BLaER1 treated with 17β-estradiol and CSF1 and Interleukin-3, amounts not matched to agents 10 nM and 100 nM (cell line): ENCODE results near the gene ORAI1.
A peak's percentile ranks its signal among the peaks of the same experiment; 100 is the strongest.

Experiments used
- H3K27ac ChIP-seq, 11 experiments: shearing (Covaris generic); formaldehyde crosslinking; 2 replicates each; pipeline ENCODE4 v1.8.1; 2022
- H3K27me3 ChIP-seq, 11 experiments: shearing (Covaris generic); formaldehyde crosslinking; 2 replicates each; pipeline ENCODE4 v1.8.1; 2022
- H3K36me3 ChIP-seq, 11 experiments: shearing (Covaris generic); formaldehyde crosslinking; 2 replicates each; pipeline ENCODE4 v1.8.1; 2022
- H3K4me1 ChIP-seq, 10 experiments: shearing (Covaris generic); formaldehyde crosslinking; 2 replicates each; pipeline ENCODE4 v1.8.1; 2022
- H3K4me2 ChIP-seq, 11 experiments: shearing (Covaris generic); formaldehyde crosslinking; 2 replicates each; pipeline ENCODE4 v1.8.1; 2022
- H3K4me3 ChIP-seq, 10 experiments: shearing (Covaris generic); formaldehyde crosslinking; 2 replicates each; pipeline ENCODE4 v1.8.1; 2022
- H3K9ac ChIP-seq, 11 experiments: shearing (Covaris generic); formaldehyde crosslinking; 2 replicates each; pipeline ENCODE4 v1.8.1; 2022
- H3K9me3 ChIP-seq, 11 experiments: shearing (Covaris generic); formaldehyde crosslinking; replicated peaks in 1 of 11; 2 replicates each; pipeline ENCODE4 v1.8.1; 2022
- H4K20me1 ChIP-seq, 11 experiments: shearing (Covaris generic); formaldehyde crosslinking; 2 replicates each; pipeline ENCODE4 v1.8.1; 2022
- Cebpa-rat ChIP-seq, 11 experiments: shearing (Covaris generic); IDR thresholded peaks; 2 replicates each; pipeline ENCODE4 v1.8.1; 2022

Gene ORAI1

GRCh38 chr12:121626087-121626852 lies at the start of gene ORAI1:
Gene ORAI1 (plus strand): TSS chr12:121626530.
- peaks cover 0 to 26% (median 8%) of the 10 kb centered on the region in 11 experiments; a peak in 12 of 22 replicates for H4K20me1 ChIP-seq
- H3K27ac ChIP-seq: peak within 1 kb of the TSS; percentile 55 to 96 (median 94); a peak in 21 of 22 replicates
- H3K4me2 ChIP-seq: peak within 1 kb of the TSS; percentile 86 to 99 (median 95)
- H3K36me3 ChIP-seq: peaks cover 0 to 13% (median 10%) of the 10 kb centered on the region in 11 experiments; a peak in 15 of 22 replicates
- peak within 1 kb of the TSS; percentile 84 to 97 (median 93) for H3K9ac ChIP-seq
- peaks cover 44 to 51% (median 49%) of the 10 kb centered on the region in 10 experiments for H3K4me1 ChIP-seq
- peak within 1 kb of the TSS; percentile 71 to 89 (median 80) for H3K4me3 ChIP-seq
- no peaks in the 10 kb centered on the region for H3K9me3 ChIP-seq
- H3K27me3 ChIP-seq: no peaks in the 10 kb centered on the region
- no peak for TF ChIP-seq Cebpa-rat (IDR thresholded peaks at IDR 0.05)

DNA sequence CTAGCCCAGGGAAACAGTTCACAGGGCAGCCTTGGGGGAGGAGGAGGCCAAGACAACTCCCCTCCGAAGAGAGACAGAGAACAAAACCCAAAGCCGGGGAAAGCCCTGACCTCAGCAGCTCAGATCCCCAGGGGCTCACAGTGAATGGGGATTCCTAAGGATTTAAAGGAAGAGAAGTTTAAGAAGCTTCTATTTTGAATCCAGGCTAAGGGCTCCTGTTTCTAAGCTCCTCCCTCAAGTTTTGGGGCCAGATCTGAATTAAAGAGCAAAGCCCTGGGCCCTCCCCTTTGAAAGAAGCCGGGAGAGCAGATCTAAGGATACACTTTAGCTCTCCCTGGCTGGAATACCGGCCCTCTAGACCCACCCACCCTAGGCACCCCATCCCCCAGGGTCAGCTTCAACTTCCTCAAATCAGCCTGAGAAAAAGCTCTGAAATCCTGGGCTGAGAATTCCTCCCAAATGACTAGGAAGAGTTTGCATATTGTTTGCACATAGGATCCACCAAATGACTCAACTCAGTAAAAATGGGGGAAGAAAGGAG lies 49.4 kb upstream of the ORAI1 start:
- Histone ChIP-seq H3K4me3 (peak overlapping the region in 7 of 10 experiments; percentile 70 to 81 (median 71); a peak in 8 of 20 replicates), H3K9ac (peak overlapping the region in 10 of 11 experiments; percentile 83 to 93 (median 88); a peak in 19 of 22 replicates), H4K20me1 (no peaks in the 10 kb centered on the region), H3K27ac (peak overlapping the region in 9 of 11 experiments; percentile 27 to 91 (median 87); a peak in 16 of 22 replicates), H3K4me1 (peaks cover 47 to 72% (median 59%) of the 10 kb centered on the region in 10 experiments), H3K27me3 (no peaks in the 10 kb centered on the region), H3K36me3 (peaks cover 22 to 44% (median 37%) of the 10 kb centered on the region in 11 experiments), H3K4me2 (peak overlapping the region; percentile 89 to 98 (median 95)), H3K9me3 (no peaks in the 10 kb centered on the region)
- no peak for TF ChIP-seq Cebpa-rat (IDR thresholded peaks at IDR 0.05)

DNA sequence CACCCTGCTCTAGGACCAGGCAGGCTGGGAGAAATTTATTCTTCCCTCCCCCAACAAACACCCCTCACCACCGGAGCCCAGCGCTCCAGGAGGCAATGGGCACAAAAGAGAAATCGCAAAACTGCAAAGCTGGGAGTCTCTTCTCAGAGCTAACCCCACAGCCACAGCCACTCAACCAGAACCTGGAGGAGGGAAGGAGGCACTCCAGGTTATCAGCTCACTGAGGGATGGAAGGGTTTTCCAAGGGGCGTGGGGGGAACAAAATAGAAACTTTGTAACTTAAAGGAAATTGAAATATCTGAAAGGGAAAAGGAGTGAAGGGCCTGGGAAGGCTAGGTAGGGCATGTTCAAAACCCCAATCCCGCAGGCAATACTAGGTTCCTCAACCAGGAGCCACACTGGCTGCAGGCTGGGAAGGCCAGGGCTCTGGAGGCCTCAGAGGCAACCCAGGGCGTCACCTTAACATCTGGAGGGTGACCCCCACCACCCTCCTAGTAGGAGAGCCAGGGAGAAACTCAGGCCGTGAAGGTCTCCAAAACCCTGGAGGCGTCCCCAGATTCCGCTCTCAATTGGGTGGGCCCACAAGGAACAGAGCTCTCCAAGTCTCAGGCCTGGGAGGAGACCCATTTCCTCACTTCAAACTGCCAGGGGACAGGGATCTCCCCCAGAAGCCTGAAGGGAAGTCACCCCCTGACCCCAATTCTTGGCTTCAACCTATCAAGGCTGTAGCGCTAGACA lies 48.7 kb upstream of the ORAI1 start:
- no peak for TF ChIP-seq Cebpa-rat (IDR thresholded peaks at IDR 0.05)
- Histone ChIP-seq H3K4me2 (peak overlapping the region; percentile 89 to 98 (median 95)), H3K9ac (peak overlapping the region; percentile 83 to 93 (median 88); a peak in 21 of 22 replicates), H3K4me1 (peaks cover 54 to 73% (median 64%) of the 10 kb centered on the region in 10 experiments), H3K27ac (peak overlapping the region in 9 of 11 experiments; percentile 4 to 91 (median 87); a peak in 14 of 22 replicates), H3K9me3 (no peaks in the 10 kb centered on the region), H3K4me3 (peak overlapping the region in 9 of 10 experiments; percentile 63 to 81 (median 70); a peak in 13 of 20 replicates), H3K36me3 (peaks cover 16 to 37% (median 30%) of the 10 kb centered on the region in 11 experiments), H3K27me3 (no peaks in the 10 kb centered on the region), H4K20me1 (no peaks in the 10 kb centered on the region)

GRCh38 chr12:121578230-121579189 lies 47.8 kb upstream of the ORAI1 start:
- H3K27ac ChIP-seq: peak overlapping the region; percentile 73 to 91 (median 86)
- H3K27me3 ChIP-seq: no peaks in the 10 kb centered on the region
- peaks cover 16 to 29% (median 26%) of the 10 kb centered on the region in 11 experiments for H3K36me3 ChIP-seq
- peaks cover 61 to 80% (median 71%) of the 10 kb centered on the region in 10 experiments for H3K4me1 ChIP-seq
- no peak for TF ChIP-seq Cebpa-rat (IDR thresholded peaks at IDR 0.05)
- H3K9ac ChIP-seq: peak overlapping the region; percentile 83 to 93 (median 88)
- H3K4me3 ChIP-seq: peak overlapping the region; percentile 63 to 81 (median 70)
- H3K9me3 ChIP-seq: no peaks in the 10 kb centered on the region
- no peaks in the 10 kb centered on the region for H4K20me1 ChIP-seq
- peak overlapping the region; percentile 89 to 98 (median 95) for H3K4me2 ChIP-seq

- peak overlapping the region; percentile 63 to 81 (median 70) for H3K4me3 ChIP-seq
- H3K36me3 ChIP-seq: peaks cover 10 to 22% (median 19%) of the 10 kb centered on the region in 11 experiments
- TF ChIP-seq Cebpa-rat (IDR thresholded peaks at IDR 0.05): no peak
- H3K4me2 ChIP-seq: peak overlapping the region; percentile 89 to 98 (median 95)
- peak overlapping the region; percentile 73 to 91 (median 86) for H3K27ac ChIP-seq
- peaks cover 59 to 74% (median 68%) of the 10 kb centered on the region in 10 experiments for H3K4me1 ChIP-seq
- peak overlapping the region; percentile 83 to 93 (median 88) for H3K9ac ChIP-seq
- H4K20me1 ChIP-seq: no peaks in the 10 kb centered on the region
- H3K27me3 ChIP-seq: no peaks in the 10 kb centered on the region
- no peaks in the 10 kb centered on the region for H3K9me3 ChIP-seq
Observed at GRCh38 chr12:121579190-121579791, 47.0 kb upstream of the ORAI1 start.

- Histone ChIP-seq H3K9me3 (no peaks in the 10 kb centered on the region), H3K36me3 (peaks cover 1 to 12% (median 10%) of the 10 kb centered on the region in 11 experiments; a peak in 17 of 22 replicates), H3K9ac (peak overlapping the region; percentile 83 to 93 (median 88)), H3K27ac (peak overlapping the region; percentile 73 to 91 (median 86)), H3K4me2 (peak overlapping the region; percentile 95 to 99 (median 98)), H3K4me1 (peaks cover 56 to 68% (median 60%) of the 10 kb centered on the region in 10 experiments), H4K20me1 (no peaks in the 10 kb centered on the region), H3K27me3 (no peaks in the 10 kb centered on the region), H3K4me3 (peak overlapping the region; percentile 63 to 81 (median 70))
- no peak for TF ChIP-seq Cebpa-rat (IDR thresholded peaks at IDR 0.05)
Observed at GRCh38 chr12:121579981-121580868, 46.1 kb upstream of the ORAI1 start.
